NCI-H2227 (cell line): ENCODE data around the gene MYADM.
A peak's percentile ranks its signal among the peaks of the same experiment; 100 is the strongest.
"Not testable (repeated sequence)": the region's sequence is repeated elsewhere in the genome, so short reads cannot be mapped to it uniquely, and the experiment has no call there.

ENCODE experiments used
- DNase-seq: peaks from one replicate; lab custom pipeline; 2025; ENCODE audit not compliant: unreplicated experiment; lab: John Stamatoyannopoulos, UW

Gene MYADM

GRCh38 chr19:53868892-53869804 is 1.5 kb downstream of the MYADM start:
- peak; percentile 93 for DNase-seq

DNA sequence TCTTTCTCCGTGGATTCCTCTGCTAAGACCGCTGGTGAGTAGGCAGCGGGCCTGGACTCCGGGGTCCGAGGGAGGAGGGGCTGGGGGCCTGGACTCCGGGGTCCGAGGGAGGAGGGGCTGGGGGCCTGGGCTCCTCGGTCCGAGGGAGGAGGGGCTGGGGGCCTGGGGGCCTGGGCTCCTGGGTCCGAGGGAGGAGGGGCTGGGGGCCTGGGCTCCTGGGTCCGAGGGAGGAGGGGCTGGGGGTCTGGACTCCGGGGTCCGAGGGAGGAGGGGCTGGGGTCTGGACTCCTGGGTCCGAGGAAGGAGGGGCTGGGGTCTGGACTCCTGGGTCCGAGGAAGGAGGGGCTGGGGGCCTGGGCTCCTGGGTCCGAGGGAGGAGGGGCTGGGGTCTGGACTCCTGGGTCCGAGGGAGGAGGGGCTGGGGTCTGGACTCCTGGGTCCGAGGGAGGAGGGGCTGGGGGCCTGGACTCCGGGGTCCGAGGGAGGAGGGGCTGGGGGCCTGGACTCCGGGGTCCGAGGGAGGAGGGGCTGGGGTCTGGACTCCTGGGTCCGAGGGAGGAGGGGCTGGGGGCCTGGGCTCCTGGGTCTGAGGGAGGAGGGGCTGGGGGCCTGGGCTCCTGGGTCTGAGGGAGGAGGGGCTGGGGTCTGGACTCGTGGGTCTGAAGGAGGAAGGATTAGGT is 2.3 kb downstream of the MYADM start:
- not testable (repeated sequence) for DNase-seq

- DNase-seq = no peak
Observed at GRCh38 chr19:53870485-53870844, 2.8 kb downstream of the MYADM start.

GRCh38 chr19:53871454-53871853 is 3.8 kb downstream of the MYADM start:
- DNase-seq = no peak

- no peak for DNase-seq
Observed at GRCh38 chr19:53872762-53873161, 5.1 kb downstream of the MYADM start.

DNA sequence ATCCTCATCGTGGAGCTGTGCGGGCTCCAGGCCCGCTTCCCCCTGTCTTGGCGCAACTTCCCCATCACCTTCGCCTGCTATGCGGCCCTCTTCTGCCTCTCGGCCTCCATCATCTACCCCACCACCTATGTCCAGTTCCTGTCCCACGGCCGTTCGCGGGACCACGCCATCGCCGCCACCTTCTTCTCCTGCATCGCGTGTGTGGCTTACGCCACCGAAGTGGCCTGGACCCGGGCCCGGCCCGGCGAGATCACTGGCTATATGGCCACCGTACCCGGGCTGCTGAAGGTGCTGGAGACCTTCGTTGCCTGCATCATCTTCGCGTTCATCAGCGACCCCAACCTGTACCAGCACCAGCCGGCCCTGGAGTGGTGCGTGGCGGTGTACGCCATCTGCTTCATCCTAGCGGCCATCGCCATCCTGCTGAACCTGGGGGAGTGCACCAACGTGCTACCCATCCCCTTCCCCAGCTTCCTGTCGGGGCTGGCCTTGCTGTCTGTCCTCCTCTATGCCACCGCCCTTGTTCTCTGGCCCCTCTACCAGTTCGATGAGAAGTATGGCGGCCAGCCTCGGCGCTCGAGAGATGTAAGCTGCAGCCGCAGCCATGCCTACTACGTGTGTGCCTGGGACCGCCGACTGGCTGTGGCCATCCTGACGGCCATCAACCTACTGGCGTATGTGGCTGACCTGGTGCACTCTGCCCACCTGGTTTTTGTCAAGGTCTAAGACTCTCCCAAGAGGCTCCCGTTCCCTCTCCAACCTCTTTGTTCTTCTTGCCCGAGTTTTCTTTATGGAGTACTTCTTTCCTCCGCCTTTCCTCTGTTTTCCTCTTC is 6.3 kb downstream of the MYADM start:
- DNase-seq = no peak

- no peak for DNase-seq
Observed at GRCh38 chr19:53874606-53874990, 6.9 kb downstream of the MYADM start.

- no peak for DNase-seq
Observed at GRCh38 chr19:53875602-53876325, 8.1 kb downstream of the MYADM start.

DNA sequence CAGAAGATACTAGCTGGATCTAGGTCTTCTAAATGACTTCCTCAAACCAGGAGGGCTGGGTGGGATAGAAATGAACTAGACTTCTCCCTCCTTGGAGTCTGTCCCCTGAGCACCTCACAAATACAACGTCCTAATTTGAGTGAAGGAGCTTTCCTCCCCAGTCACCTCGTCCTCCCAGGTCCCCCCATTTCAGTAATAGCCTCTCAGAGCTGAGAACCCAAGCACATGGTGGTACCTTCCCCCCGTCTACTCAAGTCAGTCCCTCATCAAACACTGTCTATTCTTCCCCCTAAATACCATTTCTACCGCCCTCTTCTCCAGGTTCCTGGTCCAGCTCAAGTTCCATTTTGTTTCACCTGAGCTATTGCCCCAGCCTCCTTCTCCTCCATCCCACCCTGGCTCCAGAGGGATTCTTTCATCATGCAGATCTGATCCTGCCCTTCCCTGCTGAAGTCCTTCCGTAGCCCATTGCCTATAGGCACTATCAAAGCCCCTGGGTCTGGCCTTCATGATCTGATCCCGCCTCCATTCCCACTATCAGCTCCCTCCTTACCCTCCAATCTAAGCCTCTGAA is 9.1 kb downstream of the MYADM start:
- no peak for DNase-seq

DNA sequence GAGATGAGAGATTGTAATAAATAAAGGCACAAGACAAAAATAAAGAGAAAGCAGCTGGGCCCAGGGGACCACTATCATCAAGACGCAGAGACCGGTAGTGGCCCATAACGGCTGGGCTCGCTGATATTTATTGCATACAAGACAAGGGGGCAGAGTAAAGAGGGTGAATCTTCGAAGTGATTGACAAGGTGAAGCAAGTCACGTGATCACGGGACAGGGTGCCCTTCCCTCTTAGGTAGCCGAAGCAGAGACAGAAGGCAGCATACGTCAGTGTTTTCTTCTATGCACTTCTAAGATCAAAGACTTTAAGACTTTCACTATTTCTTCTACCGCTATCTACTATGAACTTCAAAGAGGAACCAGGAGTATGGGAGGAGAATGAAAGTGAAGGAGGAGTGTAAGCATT is 9.7 kb downstream of the MYADM start:
- DNase-seq = no peak

GRCh38 chr19:53878776-53879139 is 11.1 kb downstream of the MYADM start:
- DNase-seq = peak; percentile 72

- peak; percentile 100 for DNase-seq
Observed at GRCh38 chr19:53879140-53880081, 11.7 kb downstream of the MYADM start.

GRCh38 chr19:53880711-53881481 is 13.2 kb downstream of the MYADM start:
- DNase-seq = no peak

DNA sequence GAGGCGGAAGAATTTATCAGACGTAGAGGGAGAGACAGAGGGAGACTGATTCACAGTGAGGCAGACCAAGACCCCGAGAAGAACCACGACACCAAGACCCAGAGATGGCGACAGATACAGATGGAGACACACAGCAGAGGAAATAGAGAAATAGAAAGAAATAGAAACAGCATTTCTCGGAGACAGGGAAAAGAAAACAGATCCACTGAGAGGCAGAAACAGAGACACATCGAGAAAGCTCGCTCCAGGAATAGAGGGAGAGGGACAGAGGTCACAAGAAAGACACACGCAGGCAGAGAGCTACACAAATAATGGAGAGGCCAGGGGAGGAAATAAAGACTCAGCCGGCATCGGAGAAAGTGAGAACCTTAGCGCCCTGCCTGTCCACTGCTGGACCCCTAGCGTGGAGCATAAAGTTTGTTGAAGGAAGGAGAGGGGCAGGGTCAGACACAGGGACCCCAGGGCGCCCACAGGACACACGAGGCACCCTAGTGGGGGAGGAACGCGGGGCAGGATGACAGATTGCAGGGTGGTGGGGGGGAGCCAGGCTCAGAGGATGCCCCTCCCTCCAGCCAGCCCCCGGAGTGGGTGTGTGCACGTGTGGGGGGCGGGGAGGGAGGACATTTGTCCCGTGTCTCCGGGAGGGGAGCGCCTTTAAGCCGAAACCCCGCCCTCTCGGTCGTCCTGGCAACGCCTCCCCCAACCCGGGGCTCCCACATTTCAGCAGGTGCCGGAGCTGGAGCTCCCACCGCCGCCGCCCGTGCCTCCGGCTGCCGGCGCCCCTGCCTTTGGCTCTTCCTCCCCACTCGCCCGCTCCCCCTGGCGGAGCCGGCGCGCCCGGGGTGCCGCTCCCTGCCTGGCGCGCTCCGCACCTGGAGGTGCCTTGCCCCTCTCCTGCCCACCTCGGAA is 14.1 kb downstream of the MYADM start, which contains the start of gene PRKCG:
PRKCG (plus strand) TSS at position 716 of the 909 bp plus-strand sequence. CDS start 298 bp downstream, outside the sequence.
- DNase-seq = peak; percentile 97

DNA sequence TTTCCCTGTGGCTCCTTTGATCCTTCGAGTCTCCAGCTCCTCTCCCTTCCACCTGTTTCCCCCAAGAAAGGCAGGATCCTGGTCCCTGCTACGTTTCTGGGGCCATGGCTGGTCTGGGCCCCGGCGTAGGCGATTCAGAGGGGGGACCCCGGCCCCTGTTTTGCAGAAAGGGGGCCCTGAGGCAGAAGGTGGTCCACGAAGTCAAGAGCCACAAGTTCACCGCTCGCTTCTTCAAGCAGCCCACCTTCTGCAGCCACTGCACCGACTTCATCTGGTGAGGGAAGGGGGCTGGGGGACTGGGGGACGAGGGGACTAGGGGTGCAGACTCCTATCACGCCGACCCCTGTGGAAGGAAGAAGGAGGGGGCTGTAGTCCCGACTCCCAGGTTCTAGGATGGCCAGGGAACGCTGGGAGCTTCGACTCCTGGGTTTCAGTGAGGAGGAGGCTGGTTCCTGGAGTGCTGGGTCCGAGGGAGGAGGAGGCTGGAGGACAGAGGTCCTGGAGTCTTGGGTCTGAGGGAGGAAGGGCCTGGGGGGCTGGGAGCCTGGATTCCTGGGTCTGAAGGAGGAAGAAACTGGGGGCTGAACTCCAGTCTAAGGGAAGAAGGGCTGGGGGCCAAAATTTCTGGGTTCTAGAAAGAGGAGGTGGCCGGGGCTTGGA is 14.8 kb downstream of the MYADM start:
- DNase-seq = no peak

DNA sequence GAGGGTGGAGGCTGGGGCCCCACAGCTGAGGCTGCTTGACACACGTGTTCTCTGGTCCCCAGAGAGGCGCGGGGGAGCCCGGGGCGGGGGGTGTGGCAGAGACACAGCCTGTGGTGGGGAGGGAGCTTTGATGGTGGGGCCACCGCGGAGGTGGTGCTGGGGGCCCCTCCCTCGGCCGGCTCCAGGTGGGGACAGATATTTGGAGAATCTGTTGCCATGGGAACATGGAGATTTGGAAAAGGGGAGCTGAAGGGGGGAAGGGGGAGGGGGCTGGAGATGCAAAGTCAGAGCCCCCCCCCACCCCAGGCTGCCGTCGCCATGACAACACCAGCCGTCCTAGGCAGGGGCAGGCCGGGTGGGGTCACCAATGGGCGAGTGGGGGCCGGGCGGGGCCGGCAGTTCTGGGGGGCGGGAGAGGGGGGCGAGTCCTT is 15.6 kb downstream of the MYADM start:
- peak; percentile 59 for DNase-seq

DNA sequence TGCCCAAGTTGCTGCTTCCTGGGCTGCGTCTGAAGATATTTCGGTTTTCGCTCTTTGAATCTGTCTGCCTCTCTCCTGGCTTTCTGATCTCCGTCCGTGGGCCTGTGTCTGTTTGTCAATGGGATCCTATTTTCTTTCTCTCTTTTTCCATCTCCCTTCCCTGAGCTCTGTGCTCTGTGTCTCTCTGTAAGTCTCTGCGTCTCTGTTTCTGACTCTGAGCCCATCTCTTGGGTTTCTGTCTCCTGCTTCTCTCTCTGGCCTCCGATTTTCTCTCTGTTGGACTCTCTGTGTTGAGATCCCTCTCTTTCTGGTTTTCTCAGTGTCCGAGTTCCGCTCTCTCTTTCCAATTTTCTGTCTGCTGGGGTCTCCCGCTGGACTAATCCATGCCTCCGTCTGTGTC is 16.1 kb downstream of the MYADM start:
- DNase-seq = no peak
